Measurements from ENCODE around the gene POLG. TPM values are rescaled to one million over a fixed set of nuclear protein-coding genes. Genes with fewer than 3 reads are reported as not detected.
"Not testable (repeated sequence)": the region's sequence is repeated elsewhere in the genome, so short reads cannot be mapped to it uniquely, and the experiment has no call there.

Gene POLG
- total and polyA plus RNA-seq, 2 of the 4 experiments (the other 2 are of a cell fraction) = 19.9 to 30.6 TPM

- H3K4me3 ChIP-seq (ENCODE audit: insufficient read depth, low read depth, low read length) = no peak overlapping the region
- DNase-seq (peak; percentile 36), ATAC-seq (ENCODE audit: low read depth) (peak; percentile 44; the same call in 1 of the 2 replicates)
- H4K91ac ChIP-seq (ENCODE audit: insufficient read depth, low read depth, low read length) = no peak overlapping the region
- no peak overlapping the region for H2BK5ac ChIP-seq (ENCODE audit: low read depth, low read length, poor library complexity, severe bottlenecking)
- peaks cover 1% of the 10 kb centered on the region; the same call in 1 of the 2 replicates for H3K36me3 ChIP-seq (ENCODE audit: control insufficient read depth, insufficient read depth, low read length)
- H2AFZ ChIP-seq (replicated peaks; ENCODE audit: low read length, poor library complexity) = no peak overlapping the region
- no peaks in the 10 kb centered on the region for H3K9me1 ChIP-seq (ENCODE audit: insufficient read depth, low read length)
- no peak overlapping the region for H4K8ac ChIP-seq (ENCODE audit: low read depth in 2 of 2, low read length in 2 of 2)
- CTCF ChIA-PET = interaction anchor here (1.4 kb wide), 1 partner anchor 22 kb away, joined by 5 read pairs; no protein-coding TSS in a partner anchor
- no peak overlapping the region for H2BK20ac ChIP-seq (ENCODE audit: low read depth, low read length)
- no peaks in the 10 kb centered on the region for H3K27me3 ChIP-seq (ENCODE audit: control insufficient read depth, insufficient read depth, low read length)
- H4K5ac ChIP-seq (ENCODE audit: low read depth, low read length) = no peak overlapping the region
- no peak overlapping the region for H3K27ac ChIP-seq (ENCODE audit: insufficient read depth, low read length)
- no peak overlapping the region for H2AK5ac ChIP-seq (ENCODE audit: low read depth, low read length)
- no peak overlapping the region for H3K9ac ChIP-seq (ENCODE audit: low read depth, low read length)
- H3K9me3 ChIP-seq (ENCODE audit: control insufficient read depth, insufficient read depth, low read length) = no peaks in the 10 kb centered on the region
- H4K20me1 ChIP-seq (ENCODE audit: insufficient read depth, low read length) = no peaks in the 10 kb centered on the region
- no peak overlapping the region for H2BK15ac ChIP-seq (ENCODE audit: low read depth, low read length)
- dilution Hi-C loops (cut with HindIII; ENCODE audit: low sequenced_read_pairs, unreplicated experiment) (no loop called here), intact Hi-C loops (cut with micrococcal nuclease) (no loop called here), in situ Hi-C loops (cut with MboI; ENCODE audit: low sequenced_read_pairs) (no loop called here)
- POLR2A ChIA-PET (ENCODE audit: unreplicated experiment) = no interaction called here
- WGBS, 2 experiments (ENCODE audit: extremely low coverage in 2 of 2, insufficient read length in 1 of 2) = no CpG with 5 or more reads among the region's 1 CpG
- no TSS peak for BruUV-seq (replicated peaks)
- H3K56ac ChIP-seq (ENCODE audit: extremely low read depth, insufficient read depth, low read length) = no peak overlapping the region
- peaks cover 3% of the 10 kb centered on the region in 2 experiments; a peak in 2 of 4 replicates for H3K79me1 ChIP-seq (ENCODE audit: low read depth in 1 of 2, low read length in 2 of 2)
- no peak overlapping the region for H2BK120ac ChIP-seq (ENCODE audit: low read depth, low read length)
- H3K14ac ChIP-seq (replicated peaks; ENCODE audit: low read depth, low read length) = no peak overlapping the region
- H3K4me1 ChIP-seq (ENCODE audit: control insufficient read depth, insufficient read depth, low read length) = no peaks in the 10 kb centered on the region
- no peak for TF ChIP-seq MAFK (IDR thresholded peaks at IDR 0.05; ENCODE audit: low read depth, low read length)
- TF ChIP-seq CEBPB (IDR thresholded peaks at IDR 0.05; ENCODE audit: low read depth, low read length) = peak; percentile 55
- no peak overlapping the region for H2AK9ac ChIP-seq (replicated peaks; ENCODE audit: low read depth, low read length, poor library complexity)
- H3K18ac ChIP-seq (ENCODE audit: low read depth, low read length) = no peak overlapping the region
- H3K4ac ChIP-seq (ENCODE audit: low read depth, low read length) = no peak overlapping the region
- no peak overlapping the region for H3K4me2 ChIP-seq (ENCODE audit: low read depth, low read length)
- H3K23ac ChIP-seq (ENCODE audit: low read depth, low read length) = no peak overlapping the region
These were observed 56.3 kb downstream of the POLG start for GRCh38 chr15:89278307-89278706.

- H2AFZ ChIP-seq (replicated peaks; ENCODE audit: low read length, poor library complexity); H3K9me1 ChIP-seq (ENCODE audit: insufficient read depth, low read length); H2BK20ac ChIP-seq (ENCODE audit: low read depth, low read length); H3K36me3 ChIP-seq (ENCODE audit: control insufficient read depth, insufficient read depth, low read length); H4K8ac ChIP-seq (ENCODE audit: low read depth in 2 of 2, low read length in 2 of 2); H3K23ac ChIP-seq (ENCODE audit: low read depth, low read length); H4K91ac ChIP-seq (ENCODE audit: insufficient read depth, low read depth, low read length); H2AK9ac ChIP-seq (replicated peaks; ENCODE audit: low read depth, low read length, poor library complexity); H3K4me2 ChIP-seq (ENCODE audit: low read depth, low read length); H2BK120ac ChIP-seq (ENCODE audit: low read depth, low read length); intact Hi-C loops (cut with micrococcal nuclease); H2AK5ac ChIP-seq (ENCODE audit: low read depth, low read length); H3K14ac ChIP-seq (replicated peaks; ENCODE audit: low read depth, low read length); H3K4me1 ChIP-seq (ENCODE audit: control insufficient read depth, insufficient read depth, low read length); DNase-seq; H3K4ac ChIP-seq (ENCODE audit: low read depth, low read length); H3K9ac ChIP-seq (ENCODE audit: low read depth, low read length); H4K5ac ChIP-seq (ENCODE audit: low read depth, low read length); H3K27me3 ChIP-seq (ENCODE audit: control insufficient read depth, insufficient read depth, low read length); H3K27ac ChIP-seq (ENCODE audit: insufficient read depth, low read length); H2BK5ac ChIP-seq (ENCODE audit: low read depth, low read length, poor library complexity, severe bottlenecking); H3K79me1 ChIP-seq (ENCODE audit: low read depth in 1 of 2, low read length in 2 of 2); H3K4me3 ChIP-seq (ENCODE audit: insufficient read depth, low read depth, low read length); dilution Hi-C loops (cut with HindIII; ENCODE audit: low sequenced_read_pairs, unreplicated experiment); H4K20me1 ChIP-seq (ENCODE audit: insufficient read depth, low read length); H3K56ac ChIP-seq (ENCODE audit: extremely low read depth, insufficient read depth, low read length); H2BK15ac ChIP-seq (ENCODE audit: low read depth, low read length); POLR2A ChIA-PET (ENCODE audit: unreplicated experiment); in situ Hi-C loops (cut with MboI; ENCODE audit: low sequenced_read_pairs); BruUV-seq (replicated peaks); H3K18ac ChIP-seq (ENCODE audit: low read depth, low read length); H3K9me3 ChIP-seq (ENCODE audit: control insufficient read depth, insufficient read depth, low read length); ATAC-seq (ENCODE audit: low read depth): not testable (repeated sequence)
- WGBS, 2 experiments (ENCODE audit: extremely low coverage in 2 of 2, insufficient read length in 1 of 2) = 100% methylated on average over 1 of the region's 4 CpGs; no CpG with 5 or more reads in 1 of the 2 experiments
- CTCF ChIA-PET = interaction anchor here (1.4 to 2.2 kb wide), 2 partner anchors 23 to 70 kb away, joined by 5 to 10 read pairs; no protein-coding TSS in a partner anchor
These were observed 57.3 kb downstream of the POLG start for GRCh38 chr15:89277281-89277680.

All from IMR-90 (cell line).